HCT116 (cell line): Measurements from ENCODE around the gene LCE2A. TPM values are rescaled to one million over a fixed set of nuclear protein-coding genes. Genes with fewer than 3 reads are reported as not detected.

Source experiments
- ATAC-seq: fragments of 200-7000 bp; cut with Tn5 transposase; 2 replicates; pipeline ENCODE4 v1.9.1; 2020; ENCODE audit warnings: mild to moderate bottlenecking, moderate library complexity
- BruUV-seq: library from RNA; stranded (reverse); fragments of 400-500 nt; replicated peaks from 2 replicates; lab custom pipeline; 2021; lab: Mats Ljungman, UMichigan
- CTCF ChIA-PET: fragments of 300-600 bp; sonication (Branson Sonifier 250); formaldehyde crosslinking; loops from one replicate; lab custom pipeline; 2021; ENCODE audit warnings: antibody characterized with exemption; lab: Charles Lee
- POLR2A ChIA-PET: fragments of 300-600, 350-600 bp; sonication (Branson Sonifier 250); formaldehyde crosslinking; loops from one replicate; lab custom pipeline; 2021; ENCODE audit warnings: antibody characterized with exemption; lab: Charles Lee
- RAD21 ChIA-PET, 2 experiments: fragments of 300-600 bp; sonication (Branson Sonifier 250); formaldehyde crosslinking; loops; one replicate each; lab custom pipeline; 2023; ENCODE audit warnings: low total read pairs in 2 of 2; ENCODE audit not compliant: uncharacterized antibody in 2 of 2, unreplicated experiment in 2 of 2, low non-redundant PET in 1 of 2; lab: Charles Lee
- DNase-seq: peaks from one replicate; pipeline ENCODE4 v3.0.0-alpha.2; 2010; ENCODE audit warnings: low read depth, low spot score
- H2AFZ ChIP-seq: fragments of 200-600 bp; shearing (Covaris generic), sonication (generic); 2 replicates; pipeline ENCODE4 v1.6.1; 2017; ENCODE audit warnings: low read depth, mixed run types, mixed read lengths, antibody characterized with exemption, low read length; ENCODE audit not compliant: poor library complexity, severe bottlenecking
- H3K27ac ChIP-seq: 2 replicates; pipeline ENCODE4 v1.5.1; 2012; ENCODE audit warnings: low read depth, low read length
- H3K27me3 ChIP-seq: fragments of 200-600 bp; sonication (generic); 2 replicates; pipeline ENCODE4 v1.6.1; 2016; ENCODE audit warnings: mixed run types, low read length, mixed read lengths; ENCODE audit not compliant: insufficient read depth
- H3K36me3 ChIP-seq, 2 experiments: fragments of 200-500 bp in 1 of 2; fragments of 200-600 bp in 1 of 2; sonication (Bioruptor generic) in 1 of 2; sonication (generic) in 1 of 2; 2 replicates each; pipeline versions ENCODE4 v1.5.1 to v1.6.1; 2014 to 2016; ENCODE audit warnings: low read length in 2 of 2, inconsistent platforms in 1 of 2, mixed read lengths in 1 of 2, mixed run types in 1 of 2; ENCODE audit not compliant: insufficient read depth in 2 of 2, control insufficient read depth in 1 of 2
- H3K4me1 ChIP-seq, 2 experiments: fragments of 200-600 bp in 1 of 2; sonication (generic) in 1 of 2; 2 replicates each; pipeline versions ENCODE4 v1.5.1 to v1.6.1; 2012 to 2017; ENCODE audit warnings: low read length in 2 of 2, inconsistent platforms in 1 of 2, mild to moderate bottlenecking in 1 of 2, mixed read lengths in 1 of 2, mixed run types in 1 of 2, moderate library complexity in 1 of 2; ENCODE audit not compliant: insufficient read depth in 2 of 2, control insufficient read depth in 1 of 2
- H3K4me2 ChIP-seq: fragments of 200-600 bp; sonication (generic); 2 replicates; pipeline ENCODE4 v1.6.1; 2017; ENCODE audit warnings: mixed run types, low read length, mixed read lengths
- H3K4me3 ChIP-seq, 2 experiments: fragments of 200-600 bp in 1 of 2; sonication (generic) in 1 of 2; replicated peaks in 1 of 2; 2 replicates each; pipeline ENCODE4 v1.5.1; 2011 to 2016; ENCODE audit warnings: low read length in 2 of 2, control low read depth in 1 of 2, low read depth in 1 of 2, mild to moderate bottlenecking in 1 of 2, mixed read lengths in 1 of 2, mixed run types in 1 of 2
- H3K79me2 ChIP-seq: fragments of 200-600 bp; sonication (generic); 2 replicates; pipeline ENCODE4 v1.6.1; 2017; ENCODE audit warnings: mild to moderate bottlenecking, mixed run types, low read length, moderate library complexity, mixed read lengths; ENCODE audit not compliant: insufficient read depth
- H3K9ac ChIP-seq: fragments of 200-600 bp; sonication (generic); 2 replicates; pipeline ENCODE4 v1.6.1; 2016; ENCODE audit warnings: low read length, mixed read lengths
- H3K9me2 ChIP-seq: fragments of 200-600 bp; sonication (generic), shearing (Covaris generic); 2 replicates; pipeline ENCODE4 v1.6.1; 2017; ENCODE audit warnings: mixed run types, mild to moderate bottlenecking, moderate library complexity; ENCODE audit not compliant: insufficient read depth
- H3K9me3 ChIP-seq, 2 experiments: fragments of 200-500 bp in 1 of 2; fragments of 200-600 bp in 1 of 2; sonication (Bioruptor generic) in 1 of 2; sonication (generic) in 1 of 2; 2 replicates each; pipeline ENCODE4 v1.6.1; 2014 to 2017; ENCODE audit warnings: low read length in 2 of 2, mixed read lengths in 2 of 2, inconsistent platforms in 1 of 2, low read depth in 1 of 2, mild to moderate bottlenecking in 1 of 2, mixed run types in 1 of 2, moderate library complexity in 1 of 2; ENCODE audit not compliant: control insufficient read depth in 1 of 2, insufficient read depth in 1 of 2
- H4K20me1 ChIP-seq: fragments of 200-600 bp; sonication (generic), shearing (Covaris generic); 2 replicates; pipeline ENCODE4 v1.6.1; 2017; ENCODE audit warnings: mixed run types, mild to moderate bottlenecking, moderate library complexity; ENCODE audit not compliant: insufficient read depth
- ATF3 ChIP-seq: IDR thresholded peaks from 2 replicates; pipeline ENCODE4 v1.6.1; 2012
- CTCF ChIP-seq, 3 experiments: fragments of 200-600 bp in 1 of 3; sonication (generic) in 1 of 3; IDR thresholded peaks in 2 of 3; conservative IDR thresholded peaks in 1 of 3; 2 replicates each; pipeline ENCODE4 v1.5.1; 2012 to 2017; ENCODE audit warnings: low read depth in 2 of 3, low read length in 2 of 3, antibody characterized with exemption in 1 of 3, borderline replicate concordance in 1 of 3, control low read depth in 1 of 3, mild to moderate bottlenecking in 1 of 3, mixed read lengths in 1 of 3, mixed run types in 1 of 3, moderate library complexity in 1 of 3; ENCODE audit not compliant: insufficient read depth in 1 of 3
- EGR1 ChIP-seq: IDR thresholded peaks from 2 replicates; pipeline ENCODE4 v1.6.1; 2012; ENCODE audit warnings: low read depth
- ELF1 ChIP-seq: IDR thresholded peaks from 2 replicates; pipeline ENCODE4 v1.6.1; 2012; ENCODE audit warnings: low read depth, borderline replicate concordance
- EZH2phosphoT487 ChIP-seq: fragments of 200-600 bp; IDR thresholded peaks from 2 replicates; pipeline ENCODE4 v1.6.1; 2018; ENCODE audit warnings: antibody characterized with exemption, borderline replicate concordance
- RAD21 ChIP-seq: IDR thresholded peaks from 2 replicates; pipeline ENCODE4 v1.6.1; 2012; ENCODE audit warnings: low read depth, mild to moderate bottlenecking
- SIN3A ChIP-seq: IDR thresholded peaks from 2 replicates; pipeline ENCODE4 v1.6.1; 2012; ENCODE audit warnings: low read depth
- SP1 ChIP-seq: IDR thresholded peaks from 2 replicates; pipeline ENCODE4 v1.6.1; 2012; ENCODE audit warnings: low read depth
- SRF ChIP-seq: IDR thresholded peaks from 2 replicates; pipeline ENCODE4 v1.6.1; 2012; ENCODE audit warnings: low read depth
- intact Hi-C: fragments of 100-400 bp; cut with micrococcal nuclease; formaldehyde crosslinking; loops from 2 replicates; pipeline ENCODE4 v1.10.0; 2022
- total RNA-seq: library from RNA; stranded (reverse); gene quantifications from one replicate; pipeline ENCODE4 v1.2.1, GENCODE V29; 2021; ENCODE audit not compliant: unreplicated experiment
- TF ChIP-seq, protein P1 (sequence below): IDR thresholded peaks from 2 replicates; pipeline ENCODE4 v1.6.1; 2011; ENCODE audit warnings: mild to moderate bottlenecking, low read length, moderate library complexity; ENCODE audit not compliant: insufficient replicate concordance; ENCODE audit errors: extremely low read depth
- TF ChIP-seq, protein P2 (sequence below): IDR thresholded peaks from 2 replicates; pipeline ENCODE4 v1.6.1; 2012

Gene LCE2A
- total RNA-seq, 1 experiment from 2014 or later: not detected

- POLR2A ChIA-PET: no interaction called here
- no peaks in the 10 kb centered on the region for H3K36me3 ChIP-seq
- H3K9me2 ChIP-seq: no peaks in the 10 kb centered on the region
- no peaks in the 10 kb centered on the region for H3K9me3 ChIP-seq
- H2AFZ ChIP-seq: no peak overlapping the region
- intact Hi-C loops: loop anchor here (1.0 to 5.0 kb wide), 5 partner anchors 216 to 625 kb away; partner anchors contain the start of gene SPRR1B
- no peak overlapping the region for H3K4me3 ChIP-seq
- H3K27me3 ChIP-seq: peaks cover 44% of the 10 kb centered on the region
- no peaks in the 10 kb centered on the region for H3K79me2 ChIP-seq
- ATAC-seq (peak; percentile 94), DNase-seq (peak; percentile 32)
- RAD21 ChIA-PET: no interaction called here
- no peak overlapping the region for H3K27ac ChIP-seq
- BruUV-seq: no TSS peak
- H4K20me1 ChIP-seq: no peaks in the 10 kb centered on the region
- H3K4me2 ChIP-seq: no peak overlapping the region
- no peak overlapping the region for H3K9ac ChIP-seq
- no peaks in the 10 kb centered on the region for H3K4me1 ChIP-seq
- TF ChIP-seq CTCF (IDR thresholded peaks at IDR 0.05 in 2 of 3, conservative IDR thresholded peaks at IDR 0.05 in 1 of 3; ENCODE audit: borderline replicate concordance in 1 of 3, insufficient read depth in 1 of 3, low read depth in 2 of 3, low read length in 2 of 3): peak; percentile 59 to 88 (median 81)
- TF ChIP-seq EZH2phosphoT487: no peak
- peak; percentile 70 for TF ChIP-seq RAD21
- CTCF ChIA-PET: interaction anchor here (0.7 to 2.5 kb wide), 11 partner anchors 9 to 567 kb away, joined by 3 to 11 read pairs (median 3); no protein-coding TSS in a partner anchor
Observed at GRCh38 chr1:152654110-152654509, 44.0 kb upstream of the LCE2A start.

GRCh38 chr1:152656459-152656858, 41.7 kb upstream of the LCE2A start:
- Histone ChIP-seq H3K79me2 (no peaks in the 10 kb centered on the region), H2AFZ (no peak overlapping the region), H3K9ac (no peak overlapping the region), H3K9me3 (no peaks in the 10 kb centered on the region), H3K4me2 (no peak overlapping the region), H3K4me3 (no peak overlapping the region), H3K4me1 (no peaks in the 10 kb centered on the region), H3K9me2 (no peaks in the 10 kb centered on the region), H3K27me3 (peaks cover 48% of the 10 kb centered on the region), H3K27ac (no peak overlapping the region), H4K20me1 (no peaks in the 10 kb centered on the region), H3K36me3 (no peaks in the 10 kb centered on the region)
- RAD21 ChIA-PET: no interaction called here
- CTCF ChIA-PET: no interaction called here
- ATAC-seq (no peak), DNase-seq (no peak)
- BruUV-seq: no TSS peak
- POLR2A ChIA-PET: no interaction called here
- intact Hi-C loops: no loop called here
- TF ChIP-seq SIN3A (no peak), RAD21 (no peak), EGR1 (no peak), EZH2phosphoT487 (no peak), SRF (no peak), SP1 (no peak), ATF3 (no peak), ELF1 (no peak), CTCF (IDR thresholded peaks at IDR 0.05 in 2 of 3, conservative IDR thresholded peaks at IDR 0.05 in 1 of 3; ENCODE audit: borderline replicate concordance in 1 of 3, insufficient read depth in 1 of 3, low read depth in 2 of 3, low read length in 2 of 3) (no peak)
- TF ChIP-seq, protein P1, sequence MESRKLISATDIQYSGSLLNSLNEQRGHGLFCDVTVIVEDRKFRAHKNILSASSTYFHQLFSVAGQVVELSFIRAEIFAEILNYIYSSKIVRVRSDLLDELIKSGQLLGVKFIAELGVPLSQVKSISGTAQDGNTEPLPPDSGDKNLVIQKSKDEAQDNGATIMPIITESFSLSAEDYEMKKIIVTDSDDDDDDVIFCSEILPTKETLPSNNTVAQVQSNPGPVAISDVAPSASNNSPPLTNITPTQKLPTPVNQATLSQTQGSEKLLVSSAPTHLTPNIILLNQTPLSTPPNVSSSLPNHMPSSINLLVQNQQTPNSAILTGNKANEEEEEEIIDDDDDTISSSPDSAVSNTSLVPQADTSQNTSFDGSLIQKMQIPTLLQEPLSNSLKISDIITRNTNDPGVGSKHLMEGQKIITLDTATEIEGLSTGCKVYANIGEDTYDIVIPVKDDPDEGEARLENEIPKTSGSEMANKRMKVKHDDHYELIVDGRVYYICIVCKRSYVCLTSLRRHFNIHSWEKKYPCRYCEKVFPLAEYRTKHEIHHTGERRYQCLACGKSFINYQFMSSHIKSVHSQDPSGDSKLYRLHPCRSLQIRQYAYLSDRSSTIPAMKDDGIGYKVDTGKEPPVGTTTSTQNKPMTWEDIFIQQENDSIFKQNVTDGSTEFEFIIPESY: no peak
- TF ChIP-seq, protein P2, sequence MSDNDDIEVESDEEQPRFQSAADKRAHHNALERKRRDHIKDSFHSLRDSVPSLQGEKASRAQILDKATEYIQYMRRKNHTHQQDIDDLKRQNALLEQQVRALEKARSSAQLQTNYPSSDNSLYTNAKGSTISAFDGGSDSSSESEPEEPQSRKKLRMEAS: no peak
